Erythroblast (primary cell): ENCODE results near the gene PDE1C.

Source experiments
- GATA1 ChIP-seq: IDR thresholded peaks from 2 replicates; pipeline ENCODE4 v1.6.1; 2011; ENCODE audit warnings: low read depth, mild to moderate bottlenecking, control low read depth, low read length, moderate library complexity
- POLR2A ChIP-seq: IDR thresholded peaks from 2 replicates; pipeline ENCODE4 v1.6.1; 2011; ENCODE audit warnings: mild to moderate bottlenecking, low read length

DNA sequence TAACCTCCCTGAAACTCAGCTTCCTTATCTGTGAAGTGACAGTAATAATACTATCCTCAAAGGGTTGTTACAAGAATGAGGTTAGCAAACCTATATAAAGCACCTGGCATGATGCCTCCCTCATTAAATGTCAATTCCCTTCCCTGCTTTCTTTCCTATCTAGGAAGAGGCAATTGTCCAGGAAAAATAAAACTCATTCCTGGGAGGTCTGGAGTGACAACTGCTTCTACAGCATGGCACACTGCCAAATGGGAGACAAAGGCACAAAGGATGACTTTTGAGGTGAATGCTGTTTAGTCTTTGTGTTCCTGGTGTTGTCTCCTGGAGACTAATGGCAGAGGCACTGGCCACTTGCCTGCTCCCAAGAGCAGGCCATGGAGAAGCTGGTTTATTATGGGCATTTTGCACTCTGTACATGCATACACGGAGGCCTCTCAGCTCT is 32.2 kb upstream of the PDE1C start:
- no peak for TF ChIP-seq POLR2A
- TF ChIP-seq GATA1: no peak
